CD4-positive, alpha-beta T cell (primary cell): Measurements from ENCODE around the gene PCDHGA1. TPM values are rescaled to one million over a fixed set of nuclear protein-coding genes. Genes with fewer than 3 reads are reported as not detected.

Experiments used
- ATAC-seq: fragments of 200-7000 bp; cut with Tn5 transposase; one replicate; pipeline ENCODE4 v1.10.0; 2022; ENCODE audit warnings: mild to moderate bottlenecking; ENCODE audit not compliant: poor library complexity
- CTCF ChIA-PET: fragments of 350-600 bp; sonication (Branson Sonifier 250); formaldehyde crosslinking; loops from one replicate; lab custom pipeline; 2021; ENCODE audit warnings: antibody characterized with exemption, inconsistent platforms; lab: Charles Lee
- POLR2A ChIA-PET: fragments of 350-600 bp; sonication (Branson Sonifier 250); formaldehyde crosslinking; loops from one replicate; lab custom pipeline; 2021; ENCODE audit warnings: antibody characterized with exemption, inconsistent platforms; lab: Charles Lee
- DNase-seq, 14 experiments: peaks; one replicate each; pipeline ENCODE4 v3.0.0-alpha.2; 2013 to 2020; ENCODE audit warnings: mixed read lengths in 2 of 14
- H3K27ac ChIP-seq, 2 donors: one replicate each; pipeline versions ENCODE4 v1.5.1 to v1.7.0; 2013; ENCODE audit warnings: low read length in 2 of 2, low read depth in 1 of 2, mild to moderate bottlenecking in 1 of 2
- H3K27me3 ChIP-seq, 2 experiments: 1 replicate in 1 of 2; 2 replicates in 1 of 2; pipeline versions ENCODE4 v1.6.1 to v1.7.0; 2013; ENCODE audit warnings: low read length in 2 of 2, control low read depth in 1 of 2, mild to moderate bottlenecking in 1 of 2, moderate library complexity in 1 of 2; ENCODE audit not compliant: insufficient read depth in 2 of 2, control insufficient read depth in 1 of 2
- H3K36me3 ChIP-seq: one replicate; pipeline ENCODE4 v1.6.1; 2013; ENCODE audit warnings: low read length, control low read depth; ENCODE audit not compliant: insufficient read depth
- H3K4me1 ChIP-seq: one replicate; pipeline ENCODE4 v1.6.1; 2013; ENCODE audit warnings: low read length, control low read depth; ENCODE audit not compliant: insufficient read depth
- H3K4me3 ChIP-seq: one replicate; pipeline ENCODE4 v1.5.1; 2013; ENCODE audit warnings: mild to moderate bottlenecking, low read length, moderate library complexity
- H3K9me3 ChIP-seq, 2 experiments: 1 replicate in 1 of 2; 2 replicates in 1 of 2; pipeline versions ENCODE4 v1.6.1 to v1.7.0; 2013; ENCODE audit warnings: low read length in 2 of 2, mild to moderate bottlenecking in 2 of 2, control low read depth in 1 of 2, moderate library complexity in 1 of 2; ENCODE audit not compliant: control insufficient read depth in 1 of 2, insufficient read depth in 1 of 2
- H3K27ac Mint-ChIP-seq: one replicate; pipeline ENCODE4 v1.8.0; 2020; ENCODE audit warnings: mixed read lengths
- H3K27me3 Mint-ChIP-seq: one replicate; pipeline ENCODE4 v1.8.0; 2021; ENCODE audit warnings: mixed read lengths
- H3K36me3 Mint-ChIP-seq: one replicate; pipeline ENCODE4 v1.8.0; 2021; ENCODE audit warnings: low read depth, mixed read lengths
- H3K4me1 Mint-ChIP-seq: one replicate; pipeline ENCODE4 v1.8.0; 2021; ENCODE audit warnings: low read depth, mixed read lengths
- H3K4me3 Mint-ChIP-seq: one replicate; pipeline ENCODE4 v1.8.0; 2020; ENCODE audit warnings: mild to moderate bottlenecking, mixed read lengths
- H3K9me3 Mint-ChIP-seq: one replicate; pipeline ENCODE4 v1.8.0; 2020; ENCODE audit warnings: mixed read lengths
- CTCF ChIP-seq: fragments of 200-600 bp; IDR thresholded peaks from one replicate; pipeline ENCODE4 v1.8.0; 2022; ENCODE audit warnings: antibody characterized with exemption, mild to moderate bottlenecking
- intact Hi-C, 2 experiments: fragments of 100-400 bp; cut with DNase I in 1 of 2; cut with micrococcal nuclease in 1 of 2; formaldehyde crosslinking; loops; one replicate each; pipeline versions ENCODE4 v1.15.1 to v1.9.0; 2023 to 2025; cut with DNase I, micrococcal nuclease
- total RNA-seq, 174 experiments: library from RNA in 2 of 174; stranded (reverse) in 2 of 174; gene quantifications; one replicate each; pipeline ENCODE4 v1.2.3 and lab custom pipeline; 2021 to 2026

PCDHGA1 gene
- total RNA-seq, 2 experiments from 2014 or later = not detected

GRCh38 chr5:141359790-141360426 is 29.6 kb downstream of the PCDHGA1 start, which contains the start of gene PCDHGB2:
TSS of gene PCDHGB2 (plus strand) at chr5:141359994. CDS start at chr5:141360136, 142 bp downstream.
- Histone ChIP-seq H3K4me1 (peaks cover 8% of the 10 kb centered on the region), H3K36me3 (no peaks in the 10 kb centered on the region), H3K27ac (no peak within 1 kb of the TSS), H3K27me3 (peaks cover 55 to 88% of the 10 kb centered on the region in 2 experiments), H3K4me3 (peak within 1 kb of the TSS; percentile 45), H3K9me3 (peaks cover 44 to 52% of the 10 kb centered on the region in 2 experiments)
- CTCF ChIA-PET = interaction anchor here (0.9 to 1.5 kb wide), 2 partner anchors 10 to 204 kb away, joined by 3 to 6 read pairs; partner anchors contain the start of gene PCDHGB3
- Mint-ChIP-seq H3K9me3 (peaks cover 28% of the 10 kb centered on the region), H3K27ac (no peak within 1 kb of the TSS), H3K4me1 (peaks cover 6% of the 10 kb centered on the region), H3K4me3 (peak within 1 kb of the TSS; percentile 81), H3K27me3 (peaks cover 91% of the 10 kb centered on the region), H3K36me3 (peaks cover 42% of the 10 kb centered on the region)
- TF ChIP-seq CTCF = no peak
- ATAC-seq (no peak), DNase-seq (peak in 3 of 14 experiments; percentile 48 to 58 (median 50))
- intact Hi-C loops = loop anchor here (10.0 kb wide), 2 partner anchors 55 to 135 kb away; partner anchors contain the start of genes PCDHB14 (in 1 of the 2), PCDHGA10 (in 1 of the 2) and PCDHGB7 (in 1 of the 2)
- POLR2A ChIA-PET = no interaction called here

GRCh38 chr5:141360685-141361084 is 30.4 kb downstream of the PCDHGA1 start:
- peaks cover 6% of the 10 kb centered on the region for H3K4me1 Mint-ChIP-seq
- DNase-seq (no peak), ATAC-seq (no peak)
- H3K27ac Mint-ChIP-seq = no peak overlapping the region
- no peak overlapping the region for H3K4me3 ChIP-seq
- H3K27ac ChIP-seq = no peak overlapping the region
- H3K9me3 ChIP-seq = peaks cover 44 to 52% of the 10 kb centered on the region in 2 experiments
- H3K36me3 ChIP-seq = no peaks in the 10 kb centered on the region
- H3K9me3 Mint-ChIP-seq = peaks cover 32% of the 10 kb centered on the region
- TF ChIP-seq CTCF = no peak
- CTCF ChIA-PET = interaction anchor here (0.9 kb wide), 1 partner anchor 10 kb away, joined by 3 read pairs; the partner anchor contains the start of gene PCDHGB3
- H3K27me3 Mint-ChIP-seq = peaks cover 91% of the 10 kb centered on the region
- POLR2A ChIA-PET = no interaction called here
- intact Hi-C loops = loop anchor here (10.0 kb wide), 2 partner anchors 54 to 136 kb away; partner anchors contain the start of genes PCDHB14 (in 1 of the 2), PCDHGA10 (in 1 of the 2) and PCDHGB7 (in 1 of the 2)
- H3K4me3 Mint-ChIP-seq = no peak overlapping the region
- peaks cover 55 to 88% of the 10 kb centered on the region in 2 experiments for H3K27me3 ChIP-seq
- peaks cover 3% of the 10 kb centered on the region for H3K4me1 ChIP-seq
- peaks cover 47% of the 10 kb centered on the region for H3K36me3 Mint-ChIP-seq

- H3K4me1 ChIP-seq = peaks cover 3% of the 10 kb centered on the region
- H3K4me3 ChIP-seq = no peak overlapping the region
- Mint-ChIP-seq H3K9me3 (peaks cover 29% of the 10 kb centered on the region), H3K4me1 (peaks cover 6% of the 10 kb centered on the region), H3K27ac (no peak overlapping the region), H3K27me3 (peaks cover 89% of the 10 kb centered on the region), H3K36me3 (peaks cover 39% of the 10 kb centered on the region), H3K4me3 (no peak overlapping the region)
- ATAC-seq (no peak), DNase-seq (no peak)
- H3K9me3 ChIP-seq = peaks cover 52 to 56% of the 10 kb centered on the region in 2 experiments
- POLR2A ChIA-PET = no interaction called here
- no peak overlapping the region for H3K27ac ChIP-seq
- H3K36me3 ChIP-seq = no peaks in the 10 kb centered on the region
- CTCF ChIA-PET = no interaction called here
- intact Hi-C loops = loop anchor here (10.0 kb wide), 2 partner anchors 52 to 138 kb away; partner anchors contain the start of genes PCDHB14 (in 1 of the 2), PCDHGA10 (in 1 of the 2) and PCDHGB7 (in 1 of the 2)
- H3K27me3 ChIP-seq = peaks cover 55 to 87% of the 10 kb centered on the region in 2 experiments
- TF ChIP-seq CTCF = no peak
Measured at GRCh38 chr5:141362719-141363118, 32.4 kb downstream of the PCDHGA1 start.
